Activated naive CD8-positive, alpha-beta T cell treated with anti-CD3 and anti-CD28 coated beads, Interleukin-2, amount 50 U/mL, for 16 hours (primary cell): ENCODE measurements around the gene LILRB4.
"Not testable (repeated sequence)": the region's sequence is repeated elsewhere in the genome, so short reads cannot be mapped to it uniquely, and the experiment has no call there.

ENCODE experiments used
- DNase-seq: peaks from one replicate; pipeline ENCODE4 v3.0.0-alpha.2; 2020; ENCODE audit warnings: low read depth, low spot score

LILRB4 gene

GRCh38 chr19:54694648-54695047 is 31.9 kb downstream of the LILRB4 start:
- DNase-seq: no peak

- no peak for DNase-seq
Measured at GRCh38 chr19:54696117-54696548, 33.3 kb downstream of the LILRB4 start.

- no peak for DNase-seq
Measured at GRCh38 chr19:54696766-54697165, 34.0 kb downstream of the LILRB4 start.

GRCh38 chr19:54697716-54698115 is 34.9 kb downstream of the LILRB4 start:
- DNase-seq: not testable (repeated sequence)

GRCh38 chr19:54704928-54705327 is 42.1 kb downstream of the LILRB4 start:
- no peak for DNase-seq

- DNase-seq: no peak
Measured at GRCh38 chr19:54707962-54708361, 45.2 kb downstream of the LILRB4 start.

- no peak for DNase-seq
Measured at GRCh38 chr19:54708781-54709180, 46.0 kb downstream of the LILRB4 start.

GRCh38 chr19:54709212-54709948 is 46.6 kb downstream of the LILRB4 start:
- no peak for DNase-seq

- not testable (repeated sequence) for DNase-seq
Measured at GRCh38 chr19:54709956-54710355, 47.2 kb downstream of the LILRB4 start.
